B cell (primary cell): ENCODE measurements around the gene ZNF22.

Source experiments
- CTCF ChIP-seq: fragments of 200-600 bp; IDR thresholded peaks from one replicate; pipeline ENCODE4 v1.8.0; 2022; ENCODE audit warnings: antibody characterized with exemption, mild to moderate bottlenecking
- EZH2 ChIP-seq: IDR thresholded peaks from 2 replicates; pipeline ENCODE4 v1.6.1; 2012; ENCODE audit warnings: borderline replicate concordance, low read depth, mild to moderate bottlenecking, moderate library complexity, low read length; ENCODE audit not compliant: insufficient read depth, poor library complexity, severe bottlenecking

- TF ChIP-seq CTCF (no peak), EZH2 (no peak)
These were observed 33.6 kb downstream of the ZNF22 start for GRCh38 chr10:45034301-45034700.
